SH-SY5Y (cell line): ENCODE data around the gene PIN4.

Experiments
- GATA2 ChIP-seq: IDR thresholded peaks from 2 replicates; pipeline ENCODE4 v1.6.1; 2011; ENCODE audit warnings: mild to moderate bottlenecking, low read depth, low read length
- GATA3 ChIP-seq: IDR thresholded peaks from 2 replicates; pipeline ENCODE4 v1.6.1; 2011; ENCODE audit warnings: low read depth, mild to moderate bottlenecking, low read length, moderate library complexity

GRCh38 chrX:72238183-72238582, 56.6 kb downstream of the PIN4 start:
- no peak for TF ChIP-seq GATA2
- TF ChIP-seq GATA3, result no peak
